Neural progenitor cell (in vitro differentiated cells): ENCODE data around the gene OPRD1. TPM values are rescaled to one million over a fixed set of nuclear protein-coding genes. Genes with fewer than 3 reads are reported as not detected.
"Not testable (repeated sequence)": the region's sequence is repeated elsewhere in the genome, so short reads cannot be mapped to it uniquely, and the experiment has no call there.

Source experiments
- DNase-seq: peaks from one replicate; pipeline ENCODE4 v3.0.0-alpha.2; 2016; ENCODE audit warnings: low spot score
- H2AFZ ChIP-seq: fragments of 200-600 bp; sonication (generic); replicated peaks from 2 replicates; pipeline ENCODE4 v1.6.1; 2016; ENCODE audit warnings: antibody characterized with exemption
- H3F3A ChIP-seq: fragments of 200-600 bp; sonication (generic); 2 replicates; pipeline ENCODE4 v1.6.1; 2016; ENCODE audit warnings: antibody characterized with exemption, low read depth
- H3K27ac ChIP-seq: fragments of 200-600 bp; sonication (generic); 2 replicates; pipeline ENCODE4 v1.5.1; 2016; ENCODE audit warnings: mild to moderate bottlenecking
- H3K27me3 ChIP-seq: fragments of 200-600 bp; sonication (generic); 2 replicates; pipeline ENCODE4 v1.6.1; 2016; ENCODE audit warnings: mild to moderate bottlenecking, moderate library complexity
- H3K36me3 ChIP-seq: fragments of 200-600 bp; sonication (generic); 2 replicates; pipeline ENCODE4 v1.5.1; 2016
- H3K4me1 ChIP-seq: fragments of 200-600 bp; sonication (generic); 2 replicates; pipeline ENCODE4 v1.6.1; 2016; ENCODE audit warnings: mixed run types
- H3K4me2 ChIP-seq: fragments of 200-600 bp; sonication (generic); 2 replicates; pipeline ENCODE4 v1.6.1; 2016
- H3K4me3 ChIP-seq: fragments of 200-600 bp; sonication (generic); 2 replicates; pipeline ENCODE4 v1.5.1; 2016
- H3K79me2 ChIP-seq: fragments of 200-600 bp; sonication (generic); 2 replicates; pipeline ENCODE4 v1.6.1; 2016; ENCODE audit warnings: low read depth
- H3K9ac ChIP-seq: fragments of 200-600 bp; sonication (generic); 2 replicates; pipeline ENCODE4 v1.6.1; 2016
- H3K9me3 ChIP-seq: fragments of 200-600 bp; sonication (generic); 2 replicates; pipeline ENCODE4 v1.5.1; 2016; ENCODE audit warnings: low read depth
- H4K20me1 ChIP-seq: fragments of 200-600 bp; sonication (generic); 2 replicates; pipeline ENCODE4 v1.6.1; 2016; ENCODE audit warnings: low read depth
- H3K27ac Mint-ChIP-seq: 3 replicates; pipeline ENCODE4 v1.8.0; 2021; ENCODE audit warnings: mixed read lengths
- H3K27me3 Mint-ChIP-seq: 2 replicates; pipeline ENCODE4 v1.8.0; 2022; ENCODE audit warnings: low read depth, mild to moderate bottlenecking, inconsistent platforms, moderate library complexity, mixed read lengths; ENCODE audit not compliant: insufficient read depth
- H3K36me3 Mint-ChIP-seq: 3 replicates; pipeline ENCODE4 v1.8.0; 2021; ENCODE audit warnings: mixed read lengths
- H3K4me1 Mint-ChIP-seq: 3 replicates; pipeline ENCODE4 v1.8.0; 2021; ENCODE audit warnings: mixed read lengths
- H3K4me3 Mint-ChIP-seq: 3 replicates; pipeline ENCODE4 v1.8.0; 2021; ENCODE audit warnings: mild to moderate bottlenecking, moderate library complexity, mixed read lengths
- H3K9me3 Mint-ChIP-seq: 3 replicates; pipeline ENCODE4 v1.8.0; 2020; ENCODE audit warnings: mixed read lengths
- CTCF ChIP-seq: fragments of 200-600 bp; sonication (generic); IDR thresholded peaks from 2 replicates; pipeline ENCODE4 v1.5.1; 2017; ENCODE audit warnings: antibody characterized with exemption, mild to moderate bottlenecking
- EZH2 ChIP-seq: fragments of 200-600 bp; sonication (generic); IDR thresholded peaks from 2 replicates; pipeline ENCODE4 v1.6.1; 2017; ENCODE audit warnings: antibody characterized with exemption, mild to moderate bottlenecking, moderate library complexity
- EZH2phosphoT487 ChIP-seq: fragments of 200-600 bp; sonication (generic); IDR thresholded peaks from 2 replicates; pipeline ENCODE4 v1.6.1; 2017; ENCODE audit warnings: antibody characterized with exemption
- total RNA-seq: library from RNA; depleted of rRNA; stranded (reverse); fragments of >200 nt; gene quantifications from 2 replicates; pipeline ENCODE4 v1.2.3, GENCODE V29; 2015; ENCODE audit warnings: low replicate concordance

The OPRD1 gene
- total RNA-seq, 1 donor from 2014 or later = 0.37 TPM

DNA sequence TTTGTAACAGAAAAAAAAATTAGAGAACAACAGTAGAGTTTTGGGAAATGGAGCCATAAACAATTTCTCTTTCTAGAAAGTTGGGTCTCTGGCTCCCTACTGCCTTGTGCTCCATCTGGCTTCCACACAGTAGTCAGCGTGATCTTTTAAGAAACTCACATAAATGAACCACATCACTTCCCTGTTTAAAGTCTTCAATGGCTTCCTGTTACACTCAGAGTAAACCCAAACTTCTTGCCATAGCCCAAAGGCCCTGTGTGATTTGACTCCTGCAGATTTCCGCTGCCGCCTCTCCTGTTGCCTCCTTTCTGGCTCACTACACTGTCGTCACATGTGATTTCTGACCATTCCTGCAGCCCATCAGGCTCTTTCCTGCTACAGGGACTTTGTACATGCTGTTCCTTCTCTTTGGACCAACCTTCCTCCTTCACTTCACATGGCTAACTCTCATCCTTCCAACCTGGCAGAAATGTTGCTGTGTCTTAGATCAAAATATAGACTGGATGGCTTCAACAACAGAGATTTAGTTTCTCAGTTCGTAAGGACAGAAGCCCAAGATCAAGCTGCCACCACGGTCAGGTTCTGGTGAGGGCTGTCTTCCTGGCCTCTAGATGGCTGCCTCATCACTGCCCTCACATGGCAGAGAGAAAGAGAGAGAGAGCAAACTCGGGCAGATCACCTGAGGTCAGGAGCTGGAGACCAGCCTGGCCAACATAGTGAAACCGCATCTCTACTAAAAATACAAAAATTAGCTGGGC is 34.0 kb downstream of the OPRD1 start:
- H3F3A ChIP-seq = no peaks in the 10 kb centered on the region
- H3K4me1 Mint-ChIP-seq = no peaks in the 10 kb centered on the region
- no peaks in the 10 kb centered on the region for H3K9me3 ChIP-seq
- no peak overlapping the region for H3K27ac ChIP-seq
- H3K36me3 Mint-ChIP-seq = no peaks in the 10 kb centered on the region
- no peaks in the 10 kb centered on the region for H3K9me3 Mint-ChIP-seq
- H3K9ac ChIP-seq = no peak overlapping the region
- no peaks in the 10 kb centered on the region for H3K79me2 ChIP-seq
- H3K36me3 ChIP-seq = no peaks in the 10 kb centered on the region
- no peaks in the 10 kb centered on the region for H3K4me1 ChIP-seq
- H3K4me3 ChIP-seq = no peak overlapping the region
- DNase-seq = no peak
- no peak overlapping the region for H2AFZ ChIP-seq
- H3K27me3 Mint-ChIP-seq = peaks cover 3% of the 10 kb centered on the region
- no peaks in the 10 kb centered on the region for H4K20me1 ChIP-seq
- H3K4me3 Mint-ChIP-seq = no peak overlapping the region
- no peaks in the 10 kb centered on the region for H3K27me3 ChIP-seq
- no peak overlapping the region for H3K27ac Mint-ChIP-seq
- no peak overlapping the region for H3K4me2 ChIP-seq
- TF ChIP-seq CTCF (peak; percentile 18), EZH2phosphoT487 (no peak), EZH2 (no peak)

- H3K4me1 Mint-ChIP-seq, H3K4me3 ChIP-seq, H2AFZ ChIP-seq, H3K4me3 Mint-ChIP-seq, H4K20me1 ChIP-seq, H3K79me2 ChIP-seq, H3K9ac ChIP-seq, H3F3A ChIP-seq, H3K4me2 ChIP-seq, H3K36me3 Mint-ChIP-seq, H3K4me1 ChIP-seq, H3K9me3 ChIP-seq, H3K9me3 Mint-ChIP-seq, H3K27me3 ChIP-seq, H3K36me3 ChIP-seq, H3K27ac ChIP-seq, H3K27me3 Mint-ChIP-seq, DNase-seq: not testable (repeated sequence)
- H3K27ac Mint-ChIP-seq = peak overlapping the region; percentile 27
These were observed 35.2 kb downstream of the OPRD1 start for GRCh38 chr1:28847207-28847606.

DNA sequence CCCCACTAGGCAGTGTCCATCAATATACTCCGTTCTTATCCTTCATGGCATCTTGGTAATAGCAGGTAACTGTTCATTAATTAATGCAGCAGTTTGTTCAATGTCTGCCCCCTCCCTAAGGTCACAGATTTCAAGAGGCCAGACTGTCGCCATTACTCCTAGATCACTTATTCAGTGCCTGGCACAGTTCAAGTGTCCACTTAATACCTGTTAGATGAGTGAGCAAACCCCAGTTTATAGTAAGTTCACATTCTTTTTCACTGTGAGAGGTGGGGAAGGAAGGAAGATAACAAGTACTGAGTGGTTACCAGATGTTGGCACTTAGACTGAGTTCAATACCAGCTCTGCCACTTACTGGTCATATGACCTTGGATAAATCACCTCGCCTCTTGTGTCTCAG is 36.4 kb downstream of the OPRD1 start:
- no peaks in the 10 kb centered on the region for H3K36me3 ChIP-seq
- no peaks in the 10 kb centered on the region for H3K27me3 ChIP-seq
- no peak for DNase-seq
- H3K9me3 ChIP-seq = no peaks in the 10 kb centered on the region
- Mint-ChIP-seq H3K27me3 (peaks cover 3% of the 10 kb centered on the region), H3K4me3 (no peak overlapping the region), H3K36me3 (no peaks in the 10 kb centered on the region), H3K9me3 (no peaks in the 10 kb centered on the region), H3K4me1 (peaks cover 5% of the 10 kb centered on the region), H3K27ac (no peak overlapping the region)
- no peak overlapping the region for H3K27ac ChIP-seq
- H3K4me1 ChIP-seq = peaks cover 7% of the 10 kb centered on the region
- no peaks in the 10 kb centered on the region for H3K79me2 ChIP-seq
- no peak overlapping the region for H3K4me3 ChIP-seq
- no peak overlapping the region for H3K9ac ChIP-seq
- H3K4me2 ChIP-seq = no peak overlapping the region
- H2AFZ ChIP-seq = no peak overlapping the region
- peaks cover 7% of the 10 kb centered on the region for H3F3A ChIP-seq
- TF ChIP-seq CTCF = no peak
- no peaks in the 10 kb centered on the region for H4K20me1 ChIP-seq

GRCh38 chr1:28853093-28853742 is 41.2 kb downstream of the OPRD1 start:
- no peak overlapping the region for H3K9ac ChIP-seq
- peak; percentile 36 for DNase-seq
- Mint-ChIP-seq H3K27ac (peak overlapping the region; percentile 13), H3K36me3 (no peaks in the 10 kb centered on the region), H3K4me3 (no peak overlapping the region), H3K9me3 (no peaks in the 10 kb centered on the region), H3K4me1 (peaks cover 13% of the 10 kb centered on the region), H3K27me3 (peaks cover 2% of the 10 kb centered on the region)
- peaks cover 7% of the 10 kb centered on the region for H3F3A ChIP-seq
- H3K36me3 ChIP-seq = no peaks in the 10 kb centered on the region
- peak overlapping the region; percentile 49 for H3K27ac ChIP-seq
- peak overlapping the region; percentile 62 for H3K4me2 ChIP-seq
- H3K4me1 ChIP-seq = peaks cover 14% of the 10 kb centered on the region
- no peaks in the 10 kb centered on the region for H3K27me3 ChIP-seq
- no peaks in the 10 kb centered on the region for H3K79me2 ChIP-seq
- H3K4me3 ChIP-seq = no peak overlapping the region
- H3K9me3 ChIP-seq = no peaks in the 10 kb centered on the region
- H4K20me1 ChIP-seq = no peaks in the 10 kb centered on the region
- H2AFZ ChIP-seq = peak overlapping the region; percentile 91
- no peak for TF ChIP-seq EZH2
- no peak for TF ChIP-seq EZH2phosphoT487
- no peak for TF ChIP-seq CTCF

- not testable (repeated sequence) for H2AFZ ChIP-seq, H3K27me3 Mint-ChIP-seq, H3K9me3 ChIP-seq, H3K9me3 Mint-ChIP-seq, H3F3A ChIP-seq, H3K4me3 ChIP-seq, H3K27ac ChIP-seq, H3K36me3 Mint-ChIP-seq, H3K4me3 Mint-ChIP-seq, H4K20me1 ChIP-seq, H3K79me2 ChIP-seq, H3K9ac ChIP-seq, H3K4me2 ChIP-seq, H3K36me3 ChIP-seq, DNase-seq, H3K27ac Mint-ChIP-seq, H3K27me3 ChIP-seq
- H3K4me1 ChIP-seq = peaks cover 14% of the 10 kb centered on the region
- H3K4me1 Mint-ChIP-seq = peaks cover 13% of the 10 kb centered on the region
These were observed 42.4 kb downstream of the OPRD1 start for GRCh38 chr1:28854406-28854805.
